A549 treated with DMSO at 1 μM for 4 hours (cell line): ENCODE data around the gene MAP3K15. TPM values are rescaled to one million over a fixed set of nuclear protein-coding genes. Genes with fewer than 3 reads are reported as not detected.

ENCODE experiments used
- total RNA-seq: library from RNA; stranded (reverse); fragments of 200-300 nt; extraction: Qiagen RNA extraction; gene quantifications from 5 replicates; pipeline ENCODE4 v1.2.3, GENCODE V29; 2022; ENCODE audit warnings: low read depth

The MAP3K15 gene
- total RNA-seq: 1.5 to 2.4 TPM (median 2.0 TPM) in 5 replicates

GRCh38 chrX:19514791-19515614 is at the start of gene MAP3K15:
TSS of gene MAP3K15 (minus strand) at chrX:19515508. CDS start at chrX:19515261, 247 bp downstream.

GRCh38 chrX:19343535-19344408 is 171.5 kb downstream of the MAP3K15 start, which contains the start of gene PDHA1:
TSS of gene PDHA1 (plus strand) at chrX:19343927. CDS start at chrX:19344038, 111 bp downstream.

Other genes starting within 250 kb of the MAP3K15 start
- 222 to 278 TPM (median 275 TPM) in 5 replicates for gene PDHA1, start 171.6 kb downstream of the MAP3K15 start, total RNA-seq